HCT116 (cell line): ENCODE data around the gene PROSER3. TPM values are rescaled to one million over a fixed set of nuclear protein-coding genes. Genes with fewer than 3 reads are reported as not detected.

Experiments
- ATAC-seq: fragments of 200-7000 bp; cut with Tn5 transposase; 2 replicates; pipeline ENCODE4 v1.9.1; 2020; ENCODE audit warnings: mild to moderate bottlenecking, moderate library complexity
- BruUV-seq: library from RNA; stranded (reverse); fragments of 400-500 nt; replicated peaks from 2 replicates; lab custom pipeline; 2021; lab: Mats Ljungman, UMichigan
- CTCF ChIA-PET: fragments of 300-600 bp; sonication (Branson Sonifier 250); formaldehyde crosslinking; loops from one replicate; lab custom pipeline; 2021; ENCODE audit warnings: antibody characterized with exemption; lab: Charles Lee
- POLR2A ChIA-PET: fragments of 300-600, 350-600 bp; sonication (Branson Sonifier 250); formaldehyde crosslinking; loops from one replicate; lab custom pipeline; 2021; ENCODE audit warnings: antibody characterized with exemption; lab: Charles Lee
- RAD21 ChIA-PET, 2 experiments: fragments of 300-600 bp; sonication (Branson Sonifier 250); formaldehyde crosslinking; loops; one replicate each; lab custom pipeline; 2023; ENCODE audit warnings: low total read pairs in 2 of 2; ENCODE audit not compliant: uncharacterized antibody in 2 of 2, unreplicated experiment in 2 of 2, low non-redundant PET in 1 of 2; lab: Charles Lee
- DNase-seq: peaks from one replicate; pipeline ENCODE4 v3.0.0-alpha.2; 2010; ENCODE audit warnings: low read depth, low spot score
- H2AFZ ChIP-seq: fragments of 200-600 bp; shearing (Covaris generic), sonication (generic); 2 replicates; pipeline ENCODE4 v1.6.1; 2017; ENCODE audit warnings: low read depth, mixed run types, mixed read lengths, antibody characterized with exemption, low read length; ENCODE audit not compliant: poor library complexity, severe bottlenecking
- H3K27ac ChIP-seq: 2 replicates; pipeline ENCODE4 v1.5.1; 2012; ENCODE audit warnings: low read depth, low read length
- H3K27me3 ChIP-seq: fragments of 200-600 bp; sonication (generic); 2 replicates; pipeline ENCODE4 v1.6.1; 2016; ENCODE audit warnings: mixed run types, low read length, mixed read lengths; ENCODE audit not compliant: insufficient read depth
- H3K36me3 ChIP-seq, 2 experiments: fragments of 200-500 bp in 1 of 2; fragments of 200-600 bp in 1 of 2; sonication (Bioruptor generic) in 1 of 2; sonication (generic) in 1 of 2; 2 replicates each; pipeline versions ENCODE4 v1.5.1 to v1.6.1; 2014 to 2016; ENCODE audit warnings: low read length in 2 of 2, inconsistent platforms in 1 of 2, mixed read lengths in 1 of 2, mixed run types in 1 of 2; ENCODE audit not compliant: insufficient read depth in 2 of 2, control insufficient read depth in 1 of 2
- H3K4me1 ChIP-seq, 2 experiments: fragments of 200-600 bp in 1 of 2; sonication (generic) in 1 of 2; 2 replicates each; pipeline versions ENCODE4 v1.5.1 to v1.6.1; 2012 to 2017; ENCODE audit warnings: low read length in 2 of 2, inconsistent platforms in 1 of 2, mild to moderate bottlenecking in 1 of 2, mixed read lengths in 1 of 2, mixed run types in 1 of 2, moderate library complexity in 1 of 2; ENCODE audit not compliant: insufficient read depth in 2 of 2, control insufficient read depth in 1 of 2
- H3K4me2 ChIP-seq: fragments of 200-600 bp; sonication (generic); 2 replicates; pipeline ENCODE4 v1.6.1; 2017; ENCODE audit warnings: mixed run types, low read length, mixed read lengths
- H3K4me3 ChIP-seq, 2 experiments: fragments of 200-600 bp in 1 of 2; sonication (generic) in 1 of 2; replicated peaks in 1 of 2; 2 replicates each; pipeline ENCODE4 v1.5.1; 2011 to 2016; ENCODE audit warnings: low read length in 2 of 2, control low read depth in 1 of 2, low read depth in 1 of 2, mild to moderate bottlenecking in 1 of 2, mixed read lengths in 1 of 2, mixed run types in 1 of 2
- H3K79me2 ChIP-seq: fragments of 200-600 bp; sonication (generic); 2 replicates; pipeline ENCODE4 v1.6.1; 2017; ENCODE audit warnings: mild to moderate bottlenecking, mixed run types, low read length, moderate library complexity, mixed read lengths; ENCODE audit not compliant: insufficient read depth
- H3K9ac ChIP-seq: fragments of 200-600 bp; sonication (generic); 2 replicates; pipeline ENCODE4 v1.6.1; 2016; ENCODE audit warnings: low read length, mixed read lengths
- H3K9me2 ChIP-seq: fragments of 200-600 bp; sonication (generic), shearing (Covaris generic); 2 replicates; pipeline ENCODE4 v1.6.1; 2017; ENCODE audit warnings: mixed run types, mild to moderate bottlenecking, moderate library complexity; ENCODE audit not compliant: insufficient read depth
- H3K9me3 ChIP-seq, 2 experiments: fragments of 200-500 bp in 1 of 2; fragments of 200-600 bp in 1 of 2; sonication (Bioruptor generic) in 1 of 2; sonication (generic) in 1 of 2; 2 replicates each; pipeline ENCODE4 v1.6.1; 2014 to 2017; ENCODE audit warnings: low read length in 2 of 2, mixed read lengths in 2 of 2, inconsistent platforms in 1 of 2, low read depth in 1 of 2, mild to moderate bottlenecking in 1 of 2, mixed run types in 1 of 2, moderate library complexity in 1 of 2; ENCODE audit not compliant: control insufficient read depth in 1 of 2, insufficient read depth in 1 of 2
- H4K20me1 ChIP-seq: fragments of 200-600 bp; sonication (generic), shearing (Covaris generic); 2 replicates; pipeline ENCODE4 v1.6.1; 2017; ENCODE audit warnings: mixed run types, mild to moderate bottlenecking, moderate library complexity; ENCODE audit not compliant: insufficient read depth
- CEBPB ChIP-seq: IDR thresholded peaks from 2 replicates; pipeline ENCODE4 v1.6.1; 2012; ENCODE audit warnings: low read depth
- CTCF ChIP-seq, 3 experiments: fragments of 200-600 bp in 1 of 3; sonication (generic) in 1 of 3; IDR thresholded peaks in 2 of 3; conservative IDR thresholded peaks in 1 of 3; 2 replicates each; pipeline ENCODE4 v1.5.1; 2012 to 2017; ENCODE audit warnings: low read depth in 2 of 3, low read length in 2 of 3, antibody characterized with exemption in 1 of 3, borderline replicate concordance in 1 of 3, control low read depth in 1 of 3, mild to moderate bottlenecking in 1 of 3, mixed read lengths in 1 of 3, mixed run types in 1 of 3, moderate library complexity in 1 of 3; ENCODE audit not compliant: insufficient read depth in 1 of 3
- EGR1 ChIP-seq: IDR thresholded peaks from 2 replicates; pipeline ENCODE4 v1.6.1; 2012; ENCODE audit warnings: low read depth
- ELF1 ChIP-seq: IDR thresholded peaks from 2 replicates; pipeline ENCODE4 v1.6.1; 2012; ENCODE audit warnings: low read depth, borderline replicate concordance
- EZH2 ChIP-seq: fragments of 200-600 bp; sonication (generic); IDR thresholded peaks from 2 replicates; pipeline ENCODE4 v1.6.1; 2017; ENCODE audit warnings: antibody characterized with exemption, mixed run types
- FOSL1 ChIP-seq: IDR thresholded peaks from 2 replicates; pipeline ENCODE4 v1.6.1; 2012; ENCODE audit warnings: low read depth
- RAD21 ChIP-seq: IDR thresholded peaks from 2 replicates; pipeline ENCODE4 v1.6.1; 2012; ENCODE audit warnings: low read depth, mild to moderate bottlenecking
- REST ChIP-seq: IDR thresholded peaks from 2 replicates; pipeline ENCODE4 v1.6.1; 2012; ENCODE audit warnings: low read depth
- SRF ChIP-seq: IDR thresholded peaks from 2 replicates; pipeline ENCODE4 v1.6.1; 2012; ENCODE audit warnings: low read depth
- ZBTB33 ChIP-seq: IDR thresholded peaks from 2 replicates; pipeline ENCODE4 v1.6.1; 2011; ENCODE audit warnings: mild to moderate bottlenecking, low read length, moderate library complexity; ENCODE audit not compliant: insufficient replicate concordance; ENCODE audit errors: extremely low read depth
- intact Hi-C: fragments of 100-400 bp; cut with micrococcal nuclease; formaldehyde crosslinking; loops from 2 replicates; pipeline ENCODE4 v1.10.0; 2022
- total RNA-seq: library from RNA; stranded (reverse); gene quantifications from one replicate; pipeline ENCODE4 v1.2.1, GENCODE V29; 2021; ENCODE audit not compliant: unreplicated experiment

The PROSER3 gene
- total RNA-seq, 1 experiment from 2014 or later: 42.5 TPM

- H3K4me2 ChIP-seq: no peak overlapping the region
- no peaks in the 10 kb centered on the region for H3K9me3 ChIP-seq
- H4K20me1 ChIP-seq: no peaks in the 10 kb centered on the region
- H3K4me1 ChIP-seq: peaks cover 0 to 8% of the 10 kb centered on the region in 2 experiments; a peak in 2 of 4 replicates
- no peaks in the 10 kb centered on the region for H3K79me2 ChIP-seq
- no peaks in the 10 kb centered on the region for H3K27me3 ChIP-seq
- no TSS peak for BruUV-seq
- H3K36me3 ChIP-seq: no peaks in the 10 kb centered on the region
- H3K27ac ChIP-seq: no peak overlapping the region
- H2AFZ ChIP-seq: no peak overlapping the region
- TF ChIP-seq CEBPB: no peak
- no peak for TF ChIP-seq SRF
- TF ChIP-seq REST: no peak
- TF ChIP-seq RAD21: no peak
- TF ChIP-seq CTCF (IDR thresholded peaks at IDR 0.05 in 2 of 3, conservative IDR thresholded peaks at IDR 0.05 in 1 of 3; ENCODE audit: borderline replicate concordance in 1 of 3, insufficient read depth in 1 of 3, low read depth in 2 of 3, low read length in 2 of 3): no peak
- no peak for TF ChIP-seq EGR1
- no peak for TF ChIP-seq EZH2
- TF ChIP-seq ELF1: no peak
- TF ChIP-seq FOSL1: no peak
- no peak for TF ChIP-seq ZBTB33
- RAD21 ChIA-PET: no interaction called here
- POLR2A ChIA-PET: interaction anchor here (0.7 kb wide), 2 partner anchors 86 to 129 kb away, joined by 3 read pairs; no protein-coding TSS in a partner anchor
- CTCF ChIA-PET: no interaction called here
- no peak overlapping the region for H3K9ac ChIP-seq
- no peak overlapping the region for H3K4me3 ChIP-seq
- ATAC-seq (no peak), DNase-seq (no peak)
- H3K9me2 ChIP-seq: no peaks in the 10 kb centered on the region
- intact Hi-C loops: no loop called here
These were observed 58.9 kb downstream of the PROSER3 start for GRCh38 chr19:35816846-35817245.
